Mucosa of descending colon (tissue), 3 donors: ENCODE results near the gene SLC16A12. TPM values are rescaled to one million over a fixed set of nuclear protein-coding genes. Genes with fewer than 3 reads are reported as not detected.
"Not testable (repeated sequence)": the region's sequence is repeated elsewhere in the genome, so short reads cannot be mapped to it uniquely, and the experiment has no call there.

Source experiments
- ATAC-seq: fragments of 200-7000 bp; cut with Tn5 transposase; one replicate; pipeline ENCODE4 v1.9.1; 2020; ENCODE audit warnings: mild to moderate bottlenecking, moderate library complexity
- DNase-seq, 3 donors: peaks; one replicate each; pipeline ENCODE4 v3.0.0-alpha.2; 2020
- H3K36me3 ChIP-seq: fragments of 200-600 bp; one replicate; pipeline ENCODE4 v1.8.0; 2021; ENCODE audit warnings: low read depth, mild to moderate bottlenecking
- H3K4me1 ChIP-seq: fragments of 200-600 bp; one replicate; pipeline ENCODE4 v1.8.0; 2021; ENCODE audit warnings: low read depth, mild to moderate bottlenecking
- H3K4me3 ChIP-seq: fragments of 200-600 bp; one replicate; pipeline ENCODE4 v1.8.0; 2021; ENCODE audit warnings: mild to moderate bottlenecking
- H3K9me3 ChIP-seq: fragments of 200-600 bp; one replicate; pipeline ENCODE4 v1.8.0; 2021; ENCODE audit warnings: mild to moderate bottlenecking
- CTCF ChIP-seq: fragments of 200-600 bp; IDR thresholded peaks from one replicate; pipeline ENCODE4 v1.8.0; 2022; ENCODE audit warnings: antibody characterized with exemption, mild to moderate bottlenecking
- intact Hi-C, 2 donors: fragments of 100-400 bp; cut with DNase I in 1 of 2; cut with micrococcal nuclease in 1 of 2; formaldehyde crosslinking; loops; one replicate each; pipeline versions ENCODE4 v1.11.0 to v1.11.1; 2022; cut with DNase I, micrococcal nuclease
- total RNA-seq, 3 donors: library from RNA; stranded (reverse); fragmentation: NEBNext Ultra II Directional in 2 of 3; extraction: Animal tissue kit (Norgen Biotek cat#: 25700) in 2 of 3; gene quantifications; one replicate each; pipeline versions ENCODE4 v1.2.1 to v1.2.4, GENCODE V29; 2021 to 2023
- donor health status: DM: no; HTN: no; CAD: no; lungs with moderate emphysema.
- donor health status: DM: no; HTN: no; CAD: no.
- donor health status: DM: no; HTN: yes; CAD: no.

The SLC16A12 gene
- total RNA-seq, 3 donors from 2014 or later = 0.12 to 0.47 (median 0.23) TPM

GRCh38 chr10:89458291-89458690 lies 77.1 kb downstream of the SLC16A12 start:
- TF ChIP-seq CTCF = no peak
- intact Hi-C loops = no loop called here
- no peak for ATAC-seq
- no peaks in the 10 kb centered on the region for H3K36me3 ChIP-seq
- H3K4me1 ChIP-seq = no peaks in the 10 kb centered on the region
- no peak overlapping the region for H3K4me3 ChIP-seq
- no peak for DNase-seq
- no peaks in the 10 kb centered on the region for H3K9me3 ChIP-seq

GRCh38 chr10:89454561-89455347 lies 80.6 kb downstream of the SLC16A12 start:
- intact Hi-C loops = no loop called here
- no peak for TF ChIP-seq CTCF
- H3K4me1 ChIP-seq = no peaks in the 10 kb centered on the region
- H3K36me3 ChIP-seq = no peaks in the 10 kb centered on the region
- ATAC-seq (no peak), DNase-seq (no peak)
- no peak overlapping the region for H3K4me3 ChIP-seq
- H3K9me3 ChIP-seq = no peaks in the 10 kb centered on the region

GRCh38 chr10:89452193-89452592 lies 83.2 kb downstream of the SLC16A12 start:
- Histone ChIP-seq H3K36me3 (no peaks in the 10 kb centered on the region), H3K4me3 (no peak overlapping the region), H3K9me3 (no peaks in the 10 kb centered on the region), H3K4me1 (no peaks in the 10 kb centered on the region)
- DNase-seq (no peak), ATAC-seq (no peak)
- no peak for TF ChIP-seq CTCF
- intact Hi-C loops = no loop called here

GRCh38 chr10:89450901-89451300 lies 84.5 kb downstream of the SLC16A12 start:
- H3K36me3 ChIP-seq = no peaks in the 10 kb centered on the region
- no peak for ATAC-seq
- H3K9me3 ChIP-seq = no peaks in the 10 kb centered on the region
- TF ChIP-seq CTCF = no peak
- DNase-seq = no peak
- intact Hi-C loops = no loop called here
- no peak overlapping the region for H3K4me3 ChIP-seq
- no peaks in the 10 kb centered on the region for H3K4me1 ChIP-seq

GRCh38 chr10:89444819-89445218 lies 90.6 kb downstream of the SLC16A12 start:
- DNase-seq, ATAC-seq, H3K9me3 ChIP-seq, H3K4me3 ChIP-seq, intact Hi-C loops, H3K4me1 ChIP-seq, H3K36me3 ChIP-seq: not testable (repeated sequence)

- no peak for TF ChIP-seq CTCF
- no peak for DNase-seq
- H3K9me3 ChIP-seq = no peaks in the 10 kb centered on the region
- intact Hi-C loops = no loop called here
- ATAC-seq = no peak
- peaks cover 7% of the 10 kb centered on the region for H3K4me1 ChIP-seq
- H3K36me3 ChIP-seq = no peaks in the 10 kb centered on the region
- H3K4me3 ChIP-seq = no peak overlapping the region
These were observed 93.1 kb downstream of the SLC16A12 start for GRCh38 chr10:89442289-89442688.
